ENCODE measurements around the gene RNF26. TPM values are rescaled to one million over a fixed set of nuclear protein-coding genes. Genes with fewer than 3 reads are reported as not detected.
A peak's percentile ranks its signal among the peaks of the same experiment; 100 is the strongest.

Gene RNF26
- total RNA-seq, 1 donor from 2014 or later: 17.8 TPM

DNA sequence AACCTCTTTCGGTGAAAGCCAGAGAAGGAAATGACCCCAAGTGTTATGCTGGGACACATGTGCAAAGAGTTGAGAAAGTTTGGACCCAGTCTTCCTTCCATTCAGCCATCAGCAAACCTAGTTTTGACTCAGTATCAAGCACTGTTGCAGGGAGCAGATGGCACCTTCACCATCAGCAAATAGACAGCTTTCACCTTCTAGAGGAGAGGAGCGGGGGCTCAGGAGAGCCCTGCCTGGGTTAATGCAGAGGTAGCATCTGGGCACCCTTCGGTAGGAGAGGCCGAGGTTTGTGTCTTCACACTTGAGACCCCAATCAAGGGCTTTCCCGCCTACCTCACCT lies 28.4 kb downstream of the RNF26 start:
- TF ChIP-seq CTCF (IDR thresholded peaks at IDR 0.05; ENCODE audit: insufficient read depth, low read length, poor library complexity, severe bottlenecking): no peak
- DNase-seq (ENCODE audit: low read depth): no peak
- Histone ChIP-seq H3K27me3 (ENCODE audit: control insufficient read depth, insufficient read depth, low read length) (peaks cover 6% of the 10 kb centered on the region), H3K4me3 (ENCODE audit: low read depth, low read length) (no peak overlapping the region), H3K36me3 (ENCODE audit: control insufficient read depth, insufficient read depth, low read length) (no peaks in the 10 kb centered on the region)

DNA sequence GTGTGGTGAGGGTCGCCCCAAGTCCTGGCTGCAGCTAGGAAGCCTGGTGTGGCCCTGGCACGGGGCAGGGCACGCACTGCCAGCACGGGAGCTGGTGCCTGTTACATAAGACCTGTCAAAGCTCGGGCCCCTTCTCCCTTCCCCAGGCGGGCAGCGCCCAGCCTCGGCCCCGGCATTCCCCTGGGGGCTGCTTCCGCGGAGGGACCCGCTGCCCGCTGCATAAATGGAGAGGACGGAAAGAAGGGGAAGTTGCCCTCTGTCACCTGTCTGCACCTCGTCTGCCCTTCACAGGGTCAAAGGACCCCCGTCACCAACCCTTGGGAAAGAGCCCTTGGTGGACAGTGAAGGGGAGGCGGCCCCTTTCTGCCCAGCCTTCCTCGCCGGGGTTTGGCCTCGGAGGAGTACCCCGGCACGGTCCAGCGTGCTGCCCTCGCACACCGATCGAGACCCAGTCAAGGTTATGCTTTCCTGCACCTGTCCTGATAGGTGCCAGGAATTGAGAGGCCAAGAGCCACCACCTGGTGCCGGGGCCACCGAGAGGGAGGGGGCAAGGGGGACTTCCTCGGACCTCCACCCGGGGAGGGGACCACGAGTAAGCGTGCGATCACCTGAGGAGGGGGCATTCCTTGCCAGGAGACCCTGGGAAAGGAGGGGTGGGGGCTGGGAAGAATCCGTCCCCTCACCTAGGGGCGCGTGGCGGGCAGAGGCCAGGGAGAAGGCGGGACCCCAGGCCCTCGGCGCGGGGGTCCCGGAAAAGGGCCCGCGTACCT lies 28.9 kb downstream of the RNF26 start:
- Histone ChIP-seq H3K36me3 (ENCODE audit: control insufficient read depth, insufficient read depth, low read length) (no peaks in the 10 kb centered on the region), H3K4me3 (ENCODE audit: low read depth, low read length) (peak overlapping the region; percentile 36), H3K27me3 (ENCODE audit: control insufficient read depth, insufficient read depth, low read length) (peaks cover 6% of the 10 kb centered on the region)
- no peak for TF ChIP-seq CTCF (IDR thresholded peaks at IDR 0.05; ENCODE audit: insufficient read depth, low read length, poor library complexity, severe bottlenecking)
- DNase-seq (ENCODE audit: low read depth): no peak

- Histone ChIP-seq H3K36me3 (ENCODE audit: control insufficient read depth, insufficient read depth, low read length) (no peaks in the 10 kb centered on the region), H3K4me3 (ENCODE audit: low read depth, low read length) (peak overlapping the region; percentile 36), H3K27me3 (ENCODE audit: control insufficient read depth, insufficient read depth, low read length) (peaks cover 6% of the 10 kb centered on the region)
- no peak for DNase-seq (ENCODE audit: low read depth)
- no peak for TF ChIP-seq CTCF (IDR thresholded peaks at IDR 0.05; ENCODE audit: insufficient read depth, low read length, poor library complexity, severe bottlenecking)
These were observed 29.7 kb downstream of the RNF26 start for GRCh38 chr11:119363851-119364590.

DNA sequence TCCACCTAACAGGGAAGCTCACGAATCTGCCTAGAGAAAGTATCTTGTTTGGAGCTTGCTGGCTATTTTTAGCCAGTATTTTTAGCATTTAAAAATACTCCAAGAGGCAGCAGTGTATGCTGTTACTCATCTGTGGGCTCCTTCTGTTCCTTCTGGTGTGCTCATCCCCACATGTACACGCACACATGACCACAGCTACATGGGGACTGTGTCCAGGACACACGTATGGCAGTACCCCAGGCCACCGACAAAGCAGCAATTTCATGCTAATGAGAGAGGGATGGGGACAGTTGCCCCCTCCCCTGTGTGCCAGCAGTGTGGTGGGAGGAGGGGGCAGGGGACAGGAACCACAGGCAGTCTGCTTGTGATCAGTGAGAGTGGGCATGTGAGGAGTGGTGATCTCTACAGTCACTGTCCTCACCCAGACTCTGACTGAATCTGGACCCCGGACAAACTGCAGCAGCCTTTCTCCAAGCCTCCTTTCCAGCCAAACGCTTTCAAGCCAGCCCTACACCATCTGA lies 30.8 kb downstream of the RNF26 start:
- TF ChIP-seq CTCF (IDR thresholded peaks at IDR 0.05; ENCODE audit: insufficient read depth, low read length, poor library complexity, severe bottlenecking): no peak
- Histone ChIP-seq H3K36me3 (ENCODE audit: control insufficient read depth, insufficient read depth, low read length) (no peaks in the 10 kb centered on the region), H3K4me3 (ENCODE audit: low read depth, low read length) (no peak overlapping the region), H3K27me3 (ENCODE audit: control insufficient read depth, insufficient read depth, low read length) (peaks cover 6% of the 10 kb centered on the region)
- no peak for DNase-seq (ENCODE audit: low read depth)

DNA sequence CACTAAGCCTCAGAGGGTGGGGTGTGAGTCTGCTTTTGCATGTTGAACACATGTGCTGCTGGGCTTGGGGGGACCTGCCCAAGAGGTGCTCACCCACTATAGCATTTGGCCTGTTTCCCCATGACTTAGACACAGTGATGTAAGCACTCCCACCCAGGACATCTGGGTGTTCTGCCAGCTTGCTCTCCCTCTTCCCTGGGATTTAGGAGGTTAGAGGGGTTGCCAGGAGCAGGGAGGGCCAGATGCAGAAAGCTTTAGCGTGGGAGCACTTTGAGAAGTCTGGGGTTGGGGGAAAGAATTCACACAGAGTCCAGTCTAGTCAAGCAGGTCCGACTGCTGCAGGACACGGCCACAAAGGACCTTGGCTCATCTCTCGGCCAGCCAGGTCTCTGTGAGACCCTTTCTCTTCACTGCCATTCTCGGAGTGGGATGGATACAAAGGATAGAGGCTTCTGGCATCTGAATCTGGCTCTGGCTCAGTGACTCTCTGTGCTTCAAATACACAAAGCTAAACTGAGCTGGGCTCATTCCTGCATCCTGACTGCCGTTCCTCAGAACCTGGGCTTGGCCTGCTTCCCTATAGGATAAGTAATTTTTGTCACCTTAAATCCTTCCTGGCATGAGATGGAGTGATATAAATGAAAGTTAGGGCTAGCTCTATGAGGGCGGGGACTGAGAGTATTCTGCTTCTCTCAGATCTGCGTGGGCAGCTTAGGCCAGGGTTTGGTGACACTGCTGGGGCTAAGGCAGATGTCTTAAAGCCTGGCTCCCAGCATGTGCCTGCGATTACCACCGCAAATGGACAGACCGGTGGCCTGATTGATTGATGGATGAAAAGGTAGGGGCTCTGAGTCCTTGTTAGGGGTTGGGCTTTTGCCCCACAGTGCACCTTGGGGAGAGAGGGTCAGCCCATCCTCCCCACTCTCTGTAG lies 32.6 kb downstream of the RNF26 start:
- DNase-seq (ENCODE audit: low read depth): no peak
- Histone ChIP-seq H3K4me3 (ENCODE audit: low read depth, low read length) (no peak overlapping the region), H3K36me3 (ENCODE audit: control insufficient read depth, insufficient read depth, low read length) (no peaks in the 10 kb centered on the region), H3K27me3 (ENCODE audit: control insufficient read depth, insufficient read depth, low read length) (peaks cover 6% of the 10 kb centered on the region)
- no peak for TF ChIP-seq CTCF (IDR thresholded peaks at IDR 0.05; ENCODE audit: insufficient read depth, low read length, poor library complexity, severe bottlenecking)

Data from kidney epithelial cell (primary cell).